ENCODE results near the gene VPS35L. TPM values are rescaled to one million over a fixed set of nuclear protein-coding genes. Genes with fewer than 3 reads are reported as not detected.

Gene VPS35L
- total and polyA plus RNA-seq, 10 of the 15 experiments (the other 5 are each of a cell fraction or from before 2014, with no cell fraction given) = 14.9 to 44.1 (median 26.3) TPM

DNA sequence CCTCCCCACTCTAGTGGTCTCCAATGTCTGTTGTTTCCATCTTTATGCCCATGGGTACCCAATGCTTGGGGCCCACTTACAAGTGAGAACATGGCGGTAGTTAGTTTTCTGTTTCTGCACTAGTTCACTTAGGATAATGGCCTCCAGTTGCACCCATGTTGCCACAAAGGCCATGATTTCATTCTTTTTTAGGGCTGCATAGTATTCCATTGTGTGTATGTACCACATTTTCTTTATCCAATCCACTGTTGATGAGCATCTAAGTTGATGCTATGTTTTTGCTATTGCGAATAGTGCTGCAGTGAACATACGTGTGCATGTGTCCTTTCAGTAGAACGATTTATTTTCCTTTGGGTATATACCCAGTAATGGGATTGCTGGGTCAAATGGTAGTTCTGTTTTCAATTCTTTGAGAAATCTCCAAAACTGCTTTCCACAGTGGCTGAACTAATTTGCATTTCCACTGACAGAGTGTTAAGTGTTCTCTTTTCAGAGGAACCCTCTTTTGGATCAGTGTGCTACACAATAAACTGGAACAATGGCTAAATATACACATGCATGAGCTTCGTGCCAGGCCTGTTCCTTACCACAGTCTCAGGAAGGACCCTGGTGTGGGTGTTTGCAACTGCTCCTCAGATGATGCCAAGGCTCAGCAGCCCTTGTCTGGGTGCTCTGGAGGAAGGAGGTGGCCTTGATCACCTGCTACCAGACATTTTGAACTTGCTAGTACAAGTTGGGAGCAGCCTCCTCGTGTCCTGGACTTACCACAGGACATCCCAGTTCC lies 128.1 kb downstream of the VPS35L start (continued):
- no peak for TF ChIP-seq SMC3 (IDR thresholded peaks at IDR 0.05; ENCODE audit: borderline replicate concordance, low read length)
- no peak for TF ChIP-seq GABPA (IDR thresholded peaks at IDR 0.05; ENCODE audit: low read depth)
- TF ChIP-seq KDM1A (IDR thresholded peaks at IDR 0.05; ENCODE audit: borderline replicate concordance) = no peak
- TF ChIP-seq ESRRA (IDR thresholded peaks at IDR 0.05; ENCODE audit: low read length) = no peak
- TF ChIP-seq NR2C2 (IDR thresholded peaks at IDR 0.05; ENCODE audit: borderline replicate concordance, control insufficient read depth, insufficient read length, low read depth) = no peak
- TF ChIP-seq, protein P1, sequence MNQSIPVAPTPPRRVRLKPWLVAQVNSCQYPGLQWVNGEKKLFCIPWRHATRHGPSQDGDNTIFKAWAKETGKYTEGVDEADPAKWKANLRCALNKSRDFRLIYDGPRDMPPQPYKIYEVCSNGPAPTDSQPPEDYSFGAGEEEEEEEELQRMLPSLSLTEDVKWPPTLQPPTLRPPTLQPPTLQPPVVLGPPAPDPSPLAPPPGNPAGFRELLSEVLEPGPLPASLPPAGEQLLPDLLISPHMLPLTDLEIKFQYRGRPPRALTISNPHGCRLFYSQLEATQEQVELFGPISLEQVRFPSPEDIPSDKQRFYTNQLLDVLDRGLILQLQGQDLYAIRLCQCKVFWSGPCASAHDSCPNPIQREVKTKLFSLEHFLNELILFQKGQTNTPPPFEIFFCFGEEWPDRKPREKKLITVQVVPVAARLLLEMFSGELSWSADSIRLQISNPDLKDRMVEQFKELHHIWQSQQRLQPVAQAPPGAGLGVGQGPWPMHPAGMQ (IDR thresholded peaks at IDR 0.05; ENCODE audit: borderline replicate concordance) = no peak
- TF ChIP-seq ATF3 (IDR thresholded peaks at IDR 0.05; ENCODE audit: borderline replicate concordance, extremely low read depth, low read depth, low read length) = no peak

GRCh38 chr16:19685176-19685575 lies 129.7 kb downstream of the VPS35L start:
- FAIRE-seq = no peak

More at GRCh38 chr16:19685176-19685575, 129.7 kb downstream of the VPS35L start:
- Histone ChIP-seq H3K4me1 (ENCODE audit: control insufficient read depth, insufficient read depth, low read length) (no peaks in the 10 kb centered on the region), H3K27ac (ENCODE audit: control insufficient read depth, insufficient read depth) (no peak overlapping the region), H3K9me3 (replicated peaks; ENCODE audit: control insufficient read depth, insufficient read depth, low read length) (no peaks in the 10 kb centered on the region), H3K4me3 (no peak overlapping the region), H4K20me1 (ENCODE audit: control insufficient read depth, insufficient read depth) (no peaks in the 10 kb centered on the region), H3K79me2 (ENCODE audit: control insufficient read depth, insufficient read depth, low read length) (no peaks in the 10 kb centered on the region), H2AFZ (ENCODE audit: control insufficient read depth, low read depth, low read length) (no peak overlapping the region), H3K4me2 (ENCODE audit: control insufficient read depth, insufficient read depth) (no peak overlapping the region), H3K36me3 (ENCODE audit: control insufficient read depth in 2 of 2, insufficient read depth in 2 of 2, low read length in 1 of 2) (peaks cover 8% of the 10 kb centered on the region in 2 experiments; a peak in 3 of 4 replicates), H3K27me3 (replicated peaks in 1 of 2; ENCODE audit: control insufficient read depth in 2 of 2, insufficient read depth in 2 of 2, low read length in 1 of 2) (no peaks in the 10 kb centered on the region), H3K9ac (ENCODE audit: control insufficient read depth, insufficient read depth, low read length) (no peak overlapping the region)
- in situ Hi-C loops (cut with MboI) = no loop called here
- TF ChIP-seq HDGF (IDR thresholded peaks at IDR 0.05) (no peak), MTA2 (IDR thresholded peaks at IDR 0.05; ENCODE audit: low read depth) (no peak), GABPA (IDR thresholded peaks at IDR 0.05; ENCODE audit: low read depth) (no peak), RFX5 (IDR thresholded peaks at IDR 0.05; ENCODE audit: low read depth, low read length) (no peak), ZBED1 (IDR thresholded peaks at IDR 0.05; ENCODE audit: borderline replicate concordance) (no peak), KAT2A (conservative IDR thresholded peaks at IDR 0.05; ENCODE audit: control insufficient read depth, low read depth, low read length) (no peak), CBX5 (IDR thresholded peaks at IDR 0.05; ENCODE audit: low read depth) (no peak), ZNF217 (IDR thresholded peaks at IDR 0.05) (no peak)
- DNase-seq (ENCODE audit: low read depth, low spot score) (no peak), ATAC-seq (no peak)
- ChIA-PET CTCF (no interaction called here), RAD21 (ENCODE audit: unreplicated experiment) (no interaction called here), SMC1A (ENCODE audit: uncharacterized antibody, unreplicated experiment) (no interaction called here), POLR2A (no interaction called here)
- 98% methylated on average over 4 of the region's 4 CpGs for WGBS (ENCODE audit: insufficient coverage, insufficient replicate concordance, low lambda C conversion rate, missing lambda C conversion rate)
- BruUV-seq (replicated peaks) = no TSS peak
- intact Hi-C loops (cut with micrococcal nuclease; ENCODE audit: unreplicated experiment) = no loop called here
